ENCODE data around the gene STK10.

DNA sequence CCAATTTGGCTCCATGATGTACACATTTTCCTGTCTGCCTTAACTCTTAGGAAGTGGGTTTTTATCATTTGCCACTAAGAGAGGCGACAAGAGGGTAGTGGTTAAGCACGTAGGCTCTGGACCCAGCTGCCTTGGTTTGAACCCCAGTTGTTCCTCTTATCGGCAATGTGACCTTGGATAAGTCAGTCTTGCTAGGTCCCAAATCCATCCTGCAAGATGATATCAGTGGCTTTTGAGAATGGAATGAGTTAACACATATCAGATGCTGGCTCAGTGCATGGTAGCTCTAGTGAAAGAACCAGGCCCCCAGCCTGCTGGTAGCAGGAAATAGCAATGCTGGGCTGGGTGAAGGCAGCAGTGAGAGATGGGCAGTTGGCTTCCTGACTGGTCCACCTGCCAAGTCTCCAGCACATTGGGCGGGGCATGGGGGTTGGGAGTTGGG, 72.5 kb downstream of the STK10 start:
- TF ChIP-seq, protein P1, sequence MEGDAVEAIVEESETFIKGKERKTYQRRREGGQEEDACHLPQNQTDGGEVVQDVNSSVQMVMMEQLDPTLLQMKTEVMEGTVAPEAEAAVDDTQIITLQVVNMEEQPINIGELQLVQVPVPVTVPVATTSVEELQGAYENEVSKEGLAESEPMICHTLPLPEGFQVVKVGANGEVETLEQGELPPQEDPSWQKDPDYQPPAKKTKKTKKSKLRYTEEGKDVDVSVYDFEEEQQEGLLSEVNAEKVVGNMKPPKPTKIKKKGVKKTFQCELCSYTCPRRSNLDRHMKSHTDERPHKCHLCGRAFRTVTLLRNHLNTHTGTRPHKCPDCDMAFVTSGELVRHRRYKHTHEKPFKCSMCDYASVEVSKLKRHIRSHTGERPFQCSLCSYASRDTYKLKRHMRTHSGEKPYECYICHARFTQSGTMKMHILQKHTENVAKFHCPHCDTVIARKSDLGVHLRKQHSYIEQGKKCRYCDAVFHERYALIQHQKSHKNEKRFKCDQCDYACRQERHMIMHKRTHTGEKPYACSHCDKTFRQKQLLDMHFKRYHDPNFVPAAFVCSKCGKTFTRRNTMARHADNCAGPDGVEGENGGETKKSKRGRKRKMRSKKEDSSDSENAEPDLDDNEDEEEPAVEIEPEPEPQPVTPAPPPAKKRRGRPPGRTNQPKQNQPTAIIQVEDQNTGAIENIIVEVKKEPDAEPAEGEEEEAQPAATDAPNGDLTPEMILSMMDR (conservative IDR thresholded peaks at IDR 0.05; ENCODE audit: low read depth, low read length), result no peak
- TF ChIP-seq EZH2 (IDR thresholded peaks at IDR 0.05; ENCODE audit: low read length, unreplicated experiment) (no peak), EZH2phosphoT487 (IDR thresholded peaks at IDR 0.05; ENCODE audit: borderline replicate concordance, low read length) (no peak)

Measured in PC-3 (cell line).